Glutamatergic neuron (in vitro differentiated cells): ENCODE data around the gene PHACTR2. TPM values are rescaled to one million over a fixed set of nuclear protein-coding genes. Genes with fewer than 3 reads are reported as not detected.

Source experiments
- DNase-seq: peaks from one replicate; pipeline ENCODE4 v3.0.0; 2022
- H3K27ac Mint-ChIP-seq: one replicate; pipeline ENCODE4 v1.8.0; 2020; ENCODE audit warnings: mild to moderate bottlenecking, mixed read lengths, inconsistent platforms; ENCODE audit not compliant: unreplicated experiment
- H3K27me3 Mint-ChIP-seq: one replicate; pipeline ENCODE4 v1.8.0; 2020; ENCODE audit warnings: mild to moderate bottlenecking, moderate library complexity, mixed read lengths, inconsistent platforms; ENCODE audit not compliant: unreplicated experiment
- H3K36me3 Mint-ChIP-seq: one replicate; pipeline ENCODE4 v1.8.0; 2020; ENCODE audit warnings: mild to moderate bottlenecking, mixed read lengths, inconsistent platforms; ENCODE audit not compliant: unreplicated experiment
- H3K4me1 Mint-ChIP-seq: one replicate; pipeline ENCODE4 v1.8.0; 2020; ENCODE audit warnings: mild to moderate bottlenecking, low read depth, mixed read lengths, inconsistent platforms; ENCODE audit not compliant: unreplicated experiment
- H3K4me3 Mint-ChIP-seq: one replicate; pipeline ENCODE4 v1.8.0; 2020; ENCODE audit warnings: mild to moderate bottlenecking, mixed read lengths, inconsistent platforms; ENCODE audit not compliant: unreplicated experiment
- H3K9me3 Mint-ChIP-seq: one replicate; pipeline ENCODE4 v1.8.0; 2020; ENCODE audit warnings: mild to moderate bottlenecking, moderate library complexity, mixed read lengths, inconsistent platforms; ENCODE audit not compliant: unreplicated experiment
- total RNA-seq: library from RNA; stranded (reverse); fragmentation: NEBNext Ultra II Directional; extraction: Animal tissue kit (Norgen Biotek cat#: 25700); gene quantifications from one replicate; pipeline ENCODE4 v1.2.1, GENCODE V29; 2021; ENCODE audit not compliant: unreplicated experiment
- TF ChIP-seq, protein P1 (sequence below): fragments of 200-600 bp; sonication (generic); IDR thresholded peaks from one replicate; pipeline ENCODE4 v1.5.0; 2021; ENCODE audit not compliant: partially characterized antibody, unreplicated experiment

The PHACTR2 gene
- total RNA-seq, 1 donor from 2014 or later = 9.7 TPM

- H3K27me3 Mint-ChIP-seq = no peaks in the 10 kb centered on the region
- H3K4me1 Mint-ChIP-seq = peaks cover 3% of the 10 kb centered on the region
- H3K4me3 Mint-ChIP-seq = no peak overlapping the region
- H3K27ac Mint-ChIP-seq = no peak overlapping the region
- H3K9me3 Mint-ChIP-seq = no peaks in the 10 kb centered on the region
- H3K36me3 Mint-ChIP-seq = no peaks in the 10 kb centered on the region
- TF ChIP-seq, protein P1, sequence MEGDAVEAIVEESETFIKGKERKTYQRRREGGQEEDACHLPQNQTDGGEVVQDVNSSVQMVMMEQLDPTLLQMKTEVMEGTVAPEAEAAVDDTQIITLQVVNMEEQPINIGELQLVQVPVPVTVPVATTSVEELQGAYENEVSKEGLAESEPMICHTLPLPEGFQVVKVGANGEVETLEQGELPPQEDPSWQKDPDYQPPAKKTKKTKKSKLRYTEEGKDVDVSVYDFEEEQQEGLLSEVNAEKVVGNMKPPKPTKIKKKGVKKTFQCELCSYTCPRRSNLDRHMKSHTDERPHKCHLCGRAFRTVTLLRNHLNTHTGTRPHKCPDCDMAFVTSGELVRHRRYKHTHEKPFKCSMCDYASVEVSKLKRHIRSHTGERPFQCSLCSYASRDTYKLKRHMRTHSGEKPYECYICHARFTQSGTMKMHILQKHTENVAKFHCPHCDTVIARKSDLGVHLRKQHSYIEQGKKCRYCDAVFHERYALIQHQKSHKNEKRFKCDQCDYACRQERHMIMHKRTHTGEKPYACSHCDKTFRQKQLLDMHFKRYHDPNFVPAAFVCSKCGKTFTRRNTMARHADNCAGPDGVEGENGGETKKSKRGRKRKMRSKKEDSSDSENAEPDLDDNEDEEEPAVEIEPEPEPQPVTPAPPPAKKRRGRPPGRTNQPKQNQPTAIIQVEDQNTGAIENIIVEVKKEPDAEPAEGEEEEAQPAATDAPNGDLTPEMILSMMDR = no peak
- DNase-seq = no peak
Measured at GRCh38 chr6:143694560-143694959, 16.8 kb downstream of the PHACTR2 start.

DNA sequence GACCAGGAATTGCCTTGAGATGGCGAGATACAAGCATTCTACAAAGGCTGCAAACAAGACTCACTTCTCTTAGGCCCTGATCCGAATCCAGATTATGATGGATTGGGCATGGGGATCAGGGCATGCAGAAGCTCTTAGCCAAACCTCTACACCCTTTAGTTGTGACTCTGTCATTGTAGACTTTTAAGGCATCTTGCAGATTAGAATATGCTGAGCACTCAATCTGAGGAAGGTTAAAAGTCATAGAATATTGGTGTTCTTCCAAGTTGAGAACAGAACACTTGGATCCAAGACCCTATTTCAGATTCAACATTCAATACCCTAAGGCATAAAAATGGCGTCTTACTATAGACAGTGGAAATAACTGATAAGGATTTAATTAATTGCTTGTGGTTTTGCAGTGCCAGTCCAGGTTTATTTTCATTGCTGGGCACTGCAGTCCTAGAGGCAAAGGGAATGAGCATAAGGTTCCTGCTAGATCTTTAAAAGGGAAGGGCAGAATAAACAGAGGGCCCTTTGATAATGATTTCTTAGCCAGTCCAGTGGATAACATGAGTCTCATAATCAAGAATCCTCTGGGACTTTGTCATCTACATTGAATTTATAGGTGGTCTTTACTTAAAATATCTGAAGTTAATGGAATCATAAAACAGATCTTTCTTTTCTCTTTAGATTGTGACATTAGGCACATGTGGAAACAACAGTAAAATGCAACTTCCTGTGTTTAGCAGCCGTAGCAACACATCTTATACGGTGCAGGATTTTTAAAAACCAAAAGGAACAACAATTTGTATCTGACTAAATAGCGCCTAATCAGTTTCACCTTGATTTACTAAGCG lies 17.6 kb downstream of the PHACTR2 start:
- H3K4me3 Mint-ChIP-seq = no peak overlapping the region
- DNase-seq = no peak
- no peaks in the 10 kb centered on the region for H3K36me3 Mint-ChIP-seq
- TF ChIP-seq, protein P1 = no peak
- H3K4me1 Mint-ChIP-seq = no peaks in the 10 kb centered on the region
- no peak overlapping the region for H3K27ac Mint-ChIP-seq
- no peaks in the 10 kb centered on the region for H3K27me3 Mint-ChIP-seq
- H3K9me3 Mint-ChIP-seq = no peaks in the 10 kb centered on the region

GRCh38 chr6:143695969-143696663 lies 18.4 kb downstream of the PHACTR2 start:
- Mint-ChIP-seq H3K36me3 (no peaks in the 10 kb centered on the region), H3K9me3 (no peaks in the 10 kb centered on the region), H3K4me3 (no peak overlapping the region), H3K27ac (no peak overlapping the region), H3K4me1 (peaks cover 4% of the 10 kb centered on the region), H3K27me3 (no peaks in the 10 kb centered on the region)
- DNase-seq = no peak
- TF ChIP-seq, protein P1 = no peak

- Mint-ChIP-seq H3K27me3 (no peaks in the 10 kb centered on the region), H3K27ac (no peak overlapping the region), H3K9me3 (no peaks in the 10 kb centered on the region), H3K4me1 (peaks cover 4% of the 10 kb centered on the region), H3K4me3 (no peak overlapping the region), H3K36me3 (no peaks in the 10 kb centered on the region)
- DNase-seq = no peak
- TF ChIP-seq, protein P1 = no peak
Measured at GRCh38 chr6:143696664-143697000, 18.9 kb downstream of the PHACTR2 start.

- Mint-ChIP-seq H3K9me3 (no peaks in the 10 kb centered on the region), H3K27me3 (no peaks in the 10 kb centered on the region), H3K27ac (no peak overlapping the region), H3K36me3 (no peaks in the 10 kb centered on the region), H3K4me3 (no peak overlapping the region), H3K4me1 (peaks cover 4% of the 10 kb centered on the region)
- TF ChIP-seq, protein P1 = no peak
- no peak for DNase-seq
Measured at GRCh38 chr6:143697076-143697800, 19.5 kb downstream of the PHACTR2 start.
